SK-N-MC (cell line): ENCODE results near the gene RHOA.

Source experiments
- EZH2 ChIP-seq: fragments of 200-600 bp; sonication (generic); IDR thresholded peaks from one replicate; pipeline ENCODE4 v1.6.1; 2017; ENCODE audit warnings: antibody characterized with exemption
- FOXP2 ChIP-seq: optimal IDR thresholded peaks from 2 replicates; pipeline ENCODE3; 2011; ENCODE audit warnings: mild to moderate bottlenecking, moderate library complexity; ENCODE audit not compliant: insufficient read depth; ENCODE audit errors: extremely low read length, control extremely low read depth
- POLR2AphosphoS5 ChIP-seq: IDR thresholded peaks from 2 replicates; pipeline ENCODE4 v1.6.1; 2012; ENCODE audit warnings: mild to moderate bottlenecking, low read depth, low read length, borderline replicate concordance

- TF ChIP-seq POLR2AphosphoS5 (no peak), EZH2 (no peak), FOXP2 (no peak)
These were observed 1.0 kb upstream of the RHOA start for GRCh38 chr3:49412632-49413337.
